ENCODE results near the gene CSRP2. TPM values are rescaled to one million over a fixed set of nuclear protein-coding genes. Genes with fewer than 3 reads are reported as not detected.

The CSRP2 gene
- total RNA-seq, 1 donor from 2014 or later, result 22.8 TPM

DNA sequence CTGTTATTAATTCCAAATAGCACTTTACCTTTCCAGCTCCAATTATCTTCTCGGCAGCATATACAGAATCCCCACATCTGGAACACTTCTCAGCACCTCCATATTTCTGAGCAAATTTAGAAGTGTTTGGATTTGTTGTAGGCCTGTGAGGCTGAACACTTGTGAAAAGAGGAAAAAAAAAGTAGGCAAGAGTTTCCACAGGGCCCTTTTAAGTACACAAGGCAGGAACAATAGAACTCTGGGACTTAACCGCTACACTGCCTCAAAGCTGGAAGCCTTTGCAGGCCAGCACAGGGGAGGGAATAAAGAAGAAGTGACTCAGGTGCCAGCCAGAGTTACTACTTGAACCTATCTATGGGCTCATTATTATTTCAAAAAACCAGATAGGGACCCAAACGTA is 18.6 kb downstream of the CSRP2 start:
- TF ChIP-seq, protein P1, sequence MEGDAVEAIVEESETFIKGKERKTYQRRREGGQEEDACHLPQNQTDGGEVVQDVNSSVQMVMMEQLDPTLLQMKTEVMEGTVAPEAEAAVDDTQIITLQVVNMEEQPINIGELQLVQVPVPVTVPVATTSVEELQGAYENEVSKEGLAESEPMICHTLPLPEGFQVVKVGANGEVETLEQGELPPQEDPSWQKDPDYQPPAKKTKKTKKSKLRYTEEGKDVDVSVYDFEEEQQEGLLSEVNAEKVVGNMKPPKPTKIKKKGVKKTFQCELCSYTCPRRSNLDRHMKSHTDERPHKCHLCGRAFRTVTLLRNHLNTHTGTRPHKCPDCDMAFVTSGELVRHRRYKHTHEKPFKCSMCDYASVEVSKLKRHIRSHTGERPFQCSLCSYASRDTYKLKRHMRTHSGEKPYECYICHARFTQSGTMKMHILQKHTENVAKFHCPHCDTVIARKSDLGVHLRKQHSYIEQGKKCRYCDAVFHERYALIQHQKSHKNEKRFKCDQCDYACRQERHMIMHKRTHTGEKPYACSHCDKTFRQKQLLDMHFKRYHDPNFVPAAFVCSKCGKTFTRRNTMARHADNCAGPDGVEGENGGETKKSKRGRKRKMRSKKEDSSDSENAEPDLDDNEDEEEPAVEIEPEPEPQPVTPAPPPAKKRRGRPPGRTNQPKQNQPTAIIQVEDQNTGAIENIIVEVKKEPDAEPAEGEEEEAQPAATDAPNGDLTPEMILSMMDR (IDR thresholded peaks at IDR 0.05; ENCODE audit: borderline replicate concordance), result no peak
- no peak overlapping the region for H3K4me3 ChIP-seq

DNA sequence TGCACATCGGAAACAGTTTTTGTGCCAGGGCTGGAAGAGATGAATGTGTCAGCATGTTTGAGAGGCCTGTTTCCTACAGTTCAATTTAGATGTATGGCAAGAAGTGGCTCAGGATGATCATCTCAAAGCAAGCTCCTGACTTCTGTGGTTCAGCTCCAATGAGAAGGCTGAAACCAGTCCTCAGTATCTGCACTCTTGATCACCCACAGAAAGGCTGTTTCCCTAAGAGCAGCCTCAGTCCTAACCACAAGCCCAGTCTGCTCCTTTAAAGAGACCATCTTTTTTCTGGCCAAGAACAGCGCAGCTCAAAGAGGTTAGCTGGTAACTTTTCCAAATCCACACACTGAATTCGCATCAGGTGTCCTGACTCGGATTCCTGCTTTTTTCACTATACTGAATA is 19.2 kb downstream of the CSRP2 start:
- H3K4me1 ChIP-seq, result peaks cover 7% of the 10 kb centered on the region
- H3K36me3 ChIP-seq, result peaks cover 52% of the 10 kb centered on the region
- no peak overlapping the region for H3K27ac ChIP-seq (replicated peaks)
- peaks cover 13% of the 10 kb centered on the region for H3K9me3 ChIP-seq (replicated peaks)
- H3K4me3 ChIP-seq, result no peak overlapping the region
- no peaks in the 10 kb centered on the region for H3K27me3 ChIP-seq (ENCODE audit: low read depth)
- TF ChIP-seq, protein P1 (IDR thresholded peaks at IDR 0.05; ENCODE audit: borderline replicate concordance), result no peak
- intact Hi-C loops (cut with micrococcal nuclease), result no loop called here
- no peak for DNase-seq

More for the DNA sequence above, 18.6 kb downstream of the CSRP2 start:
- no peak for DNase-seq
- peaks cover 13% of the 10 kb centered on the region for H3K4me1 ChIP-seq
- no peak overlapping the region for H3K27ac ChIP-seq (replicated peaks)
- intact Hi-C loops (cut with micrococcal nuclease), result no loop called here
- no peaks in the 10 kb centered on the region for H3K27me3 ChIP-seq (ENCODE audit: low read depth)
- H3K36me3 ChIP-seq, result peaks cover 45% of the 10 kb centered on the region
- H3K9me3 ChIP-seq (replicated peaks), result peaks cover 13% of the 10 kb centered on the region

DNA sequence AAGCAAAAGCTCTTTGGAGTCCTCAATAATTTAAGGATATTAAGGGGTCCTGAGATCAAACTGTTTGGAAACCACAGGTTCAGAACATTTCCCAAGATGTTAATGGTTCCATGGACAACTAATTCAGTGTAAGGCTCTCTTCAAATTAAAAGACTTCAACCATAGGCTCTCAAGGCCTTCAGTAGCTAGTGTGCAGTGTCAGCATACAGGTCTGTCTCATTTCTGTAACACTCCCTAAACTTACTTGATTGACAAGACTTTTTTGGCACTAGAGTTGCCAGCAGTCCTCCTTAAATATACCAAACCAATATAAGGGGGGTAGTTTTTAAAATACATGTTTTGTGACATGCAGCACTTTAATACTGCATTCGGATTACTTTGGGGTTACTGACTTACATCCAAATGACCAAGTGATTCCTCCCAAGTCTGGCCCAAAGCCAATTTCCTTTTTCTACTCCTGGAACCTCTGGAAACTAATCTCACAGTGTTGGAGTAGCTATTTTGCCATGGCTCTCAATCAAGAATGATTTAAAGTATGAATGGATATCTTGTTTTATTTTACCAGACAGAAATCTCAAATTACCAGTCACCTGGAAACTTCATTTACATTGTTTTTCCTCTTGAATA is 22.7 kb downstream of the CSRP2 start:
- no peaks in the 10 kb centered on the region for H3K27me3 ChIP-seq (ENCODE audit: low read depth)
- TF ChIP-seq, protein P1 (IDR thresholded peaks at IDR 0.05; ENCODE audit: borderline replicate concordance), result no peak
- H3K36me3 ChIP-seq, result peaks cover 66% of the 10 kb centered on the region
- no peak overlapping the region for H3K4me3 ChIP-seq
- H3K9me3 ChIP-seq (replicated peaks), result peaks cover 13% of the 10 kb centered on the region
- DNase-seq, result no peak
- intact Hi-C loops (cut with micrococcal nuclease), result no loop called here
- peaks cover 5% of the 10 kb centered on the region for H3K4me1 ChIP-seq
- H3K27ac ChIP-seq (replicated peaks), result no peak overlapping the region

DNA sequence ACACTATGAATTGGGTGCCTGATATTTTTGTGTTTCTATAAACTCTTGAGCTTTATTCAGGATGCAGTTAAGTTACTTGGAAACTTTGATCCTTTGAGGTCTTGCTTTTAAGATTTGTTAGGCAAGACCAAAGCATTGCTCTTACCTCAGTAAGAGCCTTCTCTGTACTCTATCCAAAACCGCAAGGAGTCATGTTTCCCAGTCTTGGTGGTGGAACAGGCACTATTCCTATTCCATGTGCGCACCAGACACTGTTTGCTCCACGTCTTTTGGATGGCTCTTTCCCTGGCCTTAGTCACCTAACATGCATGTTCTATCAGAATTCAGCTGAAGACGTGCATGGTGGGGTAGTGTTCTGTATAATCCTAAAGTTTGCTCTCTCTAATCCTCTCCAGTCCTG is 23.5 kb downstream of the CSRP2 start:
- peaks cover 70% of the 10 kb centered on the region for H3K36me3 ChIP-seq
- no peak overlapping the region for H3K27ac ChIP-seq (replicated peaks)
- no peak overlapping the region for H3K4me3 ChIP-seq
- no peak for DNase-seq
- H3K9me3 ChIP-seq (replicated peaks), result peaks cover 13% of the 10 kb centered on the region
- TF ChIP-seq, protein P1 (IDR thresholded peaks at IDR 0.05; ENCODE audit: borderline replicate concordance), result no peak
- intact Hi-C loops (cut with micrococcal nuclease), result no loop called here
- no peaks in the 10 kb centered on the region for H3K27me3 ChIP-seq (ENCODE audit: low read depth)
- peaks cover 5% of the 10 kb centered on the region for H3K4me1 ChIP-seq

DNA sequence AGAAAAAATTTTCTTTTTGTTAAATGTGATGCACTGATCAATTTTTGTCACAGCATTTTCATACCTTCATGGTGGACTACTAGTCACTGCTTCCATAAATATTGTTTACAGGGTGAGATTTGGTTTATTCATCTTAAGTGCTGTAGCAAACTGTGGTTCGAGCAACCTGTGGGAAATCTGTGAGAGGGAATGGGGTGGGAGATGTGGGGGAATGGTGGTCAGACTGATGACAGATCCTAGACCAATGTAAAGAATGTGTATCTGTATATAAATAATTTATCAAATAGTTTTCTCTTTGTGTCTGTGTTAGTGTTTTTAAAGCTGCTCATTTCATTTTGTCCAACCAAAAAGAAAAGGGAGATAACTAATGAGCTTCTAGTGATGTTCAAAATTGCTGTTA is 26.7 kb downstream of the CSRP2 start:
- H3K36me3 ChIP-seq, result peaks cover 73% of the 10 kb centered on the region

More for the DNA sequence above, 26.7 kb downstream of the CSRP2 start:
- Histone ChIP-seq H3K27ac (replicated peaks) (no peak overlapping the region), H3K27me3 (ENCODE audit: low read depth) (no peaks in the 10 kb centered on the region), H3K4me3 (no peak overlapping the region), H3K9me3 (replicated peaks) (peaks cover 12% of the 10 kb centered on the region), H3K4me1 (peaks cover 5% of the 10 kb centered on the region)
- DNase-seq, result no peak
- intact Hi-C loops (cut with micrococcal nuclease), result no loop called here
- TF ChIP-seq, protein P1 (IDR thresholded peaks at IDR 0.05; ENCODE audit: borderline replicate concordance), result no peak

Data from left ventricle myocardium inferior (tissue), 1 donor.